Ovary (tissue), 3 donors: ENCODE results near the gene GALNT17.

Experiments used
- CTCF ChIP-seq, 3 donors: fragments of 450-650 bp in 2 of 3; fragments of 200-600 bp in 1 of 3; IDR thresholded peaks; one replicate each; pipeline versions ENCODE4 v1.5.1 to v1.8.0; 2016 to 2022; ENCODE audit warnings: antibody characterized with exemption in 3 of 3, mild to moderate bottlenecking in 1 of 3
- POLR2A ChIP-seq: fragments of 450-650 bp; IDR thresholded peaks from one replicate; pipeline ENCODE4 v1.6.1; 2017; ENCODE audit warnings: antibody characterized with exemption, mild to moderate bottlenecking, moderate library complexity
- donor health status: DM: no; HTN: no; CAD: no.

- TF ChIP-seq POLR2A, result no peak
- TF ChIP-seq CTCF (IDR thresholded peaks at IDR 0.05), result no peak
Measured at GRCh38 chr7:71598553-71598952, 466.6 kb downstream of the GALNT17 start.
